ENCODE data around the gene P2RY1. TPM values are rescaled to one million over a fixed set of nuclear protein-coding genes. Genes with fewer than 3 reads are reported as not detected.

P2RY1 gene
- total RNA-seq, 4 donors from 2014 or later, result 0.66 to 1.4 (median 0.90) TPM

DNA sequence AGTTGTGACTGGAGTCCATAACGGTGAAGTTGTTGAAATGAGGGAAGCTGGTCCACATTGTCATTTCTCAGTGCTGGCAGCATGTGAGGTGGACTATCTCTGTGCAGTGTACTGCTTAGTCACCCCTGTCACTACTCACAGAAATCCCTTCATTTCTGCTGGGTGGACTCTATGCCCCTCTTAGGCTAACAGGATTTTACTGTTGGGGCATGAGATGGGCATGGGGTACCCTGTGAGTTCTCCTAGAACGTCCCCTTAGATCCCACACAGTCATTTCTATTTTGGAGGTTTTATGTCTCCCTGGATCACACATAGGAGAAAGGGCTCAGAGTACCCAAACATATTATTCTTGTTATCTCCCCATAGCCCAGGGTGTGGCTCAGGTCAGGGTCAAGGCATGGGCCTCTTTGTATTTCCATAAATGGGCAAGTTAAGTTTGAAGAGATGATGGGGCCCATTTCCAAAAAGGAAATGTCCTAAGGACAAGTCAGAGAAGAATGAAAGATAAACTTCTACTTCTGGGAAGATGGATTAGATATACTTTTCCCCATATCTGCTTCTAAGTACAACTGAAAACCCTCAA, 15.2 kb downstream of the P2RY1 start:
- no peaks in the 10 kb centered on the region for H3K36me3 ChIP-seq
- H3K27me3 ChIP-seq, result no peaks in the 10 kb centered on the region
- no peaks in the 10 kb centered on the region for H3K9me3 ChIP-seq
- ATAC-seq (no peak), DNase-seq (no peak)
- in situ Hi-C loops (cut with MboI; ENCODE audit: low sequenced_read_pairs in 4 of 4) (no loop called here), intact Hi-C loops (cut with DNase I; ENCODE audit: low total_unique reads) (no loop called here)
- TF ChIP-seq POLR2A (IDR thresholded peaks at IDR 0.05), result no peak
- TF ChIP-seq, protein P1, sequence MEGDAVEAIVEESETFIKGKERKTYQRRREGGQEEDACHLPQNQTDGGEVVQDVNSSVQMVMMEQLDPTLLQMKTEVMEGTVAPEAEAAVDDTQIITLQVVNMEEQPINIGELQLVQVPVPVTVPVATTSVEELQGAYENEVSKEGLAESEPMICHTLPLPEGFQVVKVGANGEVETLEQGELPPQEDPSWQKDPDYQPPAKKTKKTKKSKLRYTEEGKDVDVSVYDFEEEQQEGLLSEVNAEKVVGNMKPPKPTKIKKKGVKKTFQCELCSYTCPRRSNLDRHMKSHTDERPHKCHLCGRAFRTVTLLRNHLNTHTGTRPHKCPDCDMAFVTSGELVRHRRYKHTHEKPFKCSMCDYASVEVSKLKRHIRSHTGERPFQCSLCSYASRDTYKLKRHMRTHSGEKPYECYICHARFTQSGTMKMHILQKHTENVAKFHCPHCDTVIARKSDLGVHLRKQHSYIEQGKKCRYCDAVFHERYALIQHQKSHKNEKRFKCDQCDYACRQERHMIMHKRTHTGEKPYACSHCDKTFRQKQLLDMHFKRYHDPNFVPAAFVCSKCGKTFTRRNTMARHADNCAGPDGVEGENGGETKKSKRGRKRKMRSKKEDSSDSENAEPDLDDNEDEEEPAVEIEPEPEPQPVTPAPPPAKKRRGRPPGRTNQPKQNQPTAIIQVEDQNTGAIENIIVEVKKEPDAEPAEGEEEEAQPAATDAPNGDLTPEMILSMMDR (IDR thresholded peaks at IDR 0.05 in 4 of 5, conservative IDR thresholded peaks at IDR 0.05 in 1 of 5), result no peak
- H3K4me1 ChIP-seq, result no peaks in the 10 kb centered on the region
- H3K4me3 ChIP-seq, result no peak overlapping the region
- no peak overlapping the region for H3K27ac ChIP-seq

DNA sequence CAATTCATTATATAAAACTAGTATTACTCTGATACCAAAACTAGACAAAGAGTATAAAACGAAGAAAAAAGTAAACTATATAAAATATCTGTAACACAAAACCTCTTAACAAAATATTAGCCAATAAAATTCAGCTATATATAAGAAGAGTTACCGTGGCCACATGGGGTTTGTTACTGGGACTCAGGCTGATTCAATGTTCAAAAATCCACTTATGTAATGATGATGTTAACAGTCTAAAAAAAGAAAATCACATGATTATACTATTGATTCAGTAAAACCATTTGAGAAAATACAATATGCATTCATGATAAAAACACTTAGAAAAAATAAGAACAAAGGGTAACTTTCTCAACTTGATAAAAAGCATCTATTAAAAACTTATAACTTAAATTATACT, 18.3 kb downstream of the P2RY1 start:
- DNase-seq, result no peak
- Histone ChIP-seq H3K4me3 (no peak overlapping the region), H3K27ac (no peak overlapping the region), H3K27me3 (no peaks in the 10 kb centered on the region), H3K4me1 (no peaks in the 10 kb centered on the region), H3K9me3 (no peaks in the 10 kb centered on the region), H3K36me3 (no peaks in the 10 kb centered on the region)
- intact Hi-C loops (cut with DNase I; ENCODE audit: low total_unique reads) (no loop called here), in situ Hi-C loops (cut with MboI; ENCODE audit: low sequenced_read_pairs in 4 of 4) (no loop called here)
- TF ChIP-seq POLR2A (IDR thresholded peaks at IDR 0.05), result no peak
- TF ChIP-seq, protein P1 (IDR thresholded peaks at IDR 0.05 in 4 of 5, conservative IDR thresholded peaks at IDR 0.05 in 1 of 5), result no peak
- no peak for ATAC-seq

DNA sequence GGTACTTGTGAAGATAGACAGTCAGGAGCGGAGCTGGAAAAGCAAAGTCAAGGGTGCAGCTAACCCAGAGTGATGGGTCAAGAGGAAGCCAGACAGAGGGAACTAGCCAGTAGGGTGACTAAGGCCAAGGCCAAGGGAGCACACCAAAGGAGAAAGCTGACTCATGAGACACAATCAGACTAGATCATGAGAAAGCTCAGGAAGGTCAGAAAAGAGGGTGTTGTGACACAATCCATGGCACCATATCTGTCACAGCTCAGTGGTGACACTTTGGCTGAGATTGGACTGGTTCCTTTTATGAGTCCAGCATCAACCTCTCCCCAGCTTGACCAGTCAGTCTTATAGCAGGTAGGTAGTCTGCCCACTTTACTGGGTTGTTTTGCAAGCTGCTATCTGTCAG, 22.2 kb downstream of the P2RY1 start:
- Histone ChIP-seq H3K4me1 (no peaks in the 10 kb centered on the region), H3K9me3 (no peaks in the 10 kb centered on the region), H3K27ac (no peak overlapping the region), H3K27me3 (no peaks in the 10 kb centered on the region), H3K4me3 (no peak overlapping the region), H3K36me3 (no peaks in the 10 kb centered on the region)
- ATAC-seq, result no peak
- TF ChIP-seq, protein P1 (IDR thresholded peaks at IDR 0.05 in 4 of 5, conservative IDR thresholded peaks at IDR 0.05 in 1 of 5), result no peak
- no peak for TF ChIP-seq POLR2A (IDR thresholded peaks at IDR 0.05)
- in situ Hi-C loops (cut with MboI; ENCODE audit: low sequenced_read_pairs in 4 of 4), result no loop called here
- no peak for DNase-seq
- intact Hi-C loops (cut with DNase I; ENCODE audit: low total_unique reads), result no loop called here

DNA sequence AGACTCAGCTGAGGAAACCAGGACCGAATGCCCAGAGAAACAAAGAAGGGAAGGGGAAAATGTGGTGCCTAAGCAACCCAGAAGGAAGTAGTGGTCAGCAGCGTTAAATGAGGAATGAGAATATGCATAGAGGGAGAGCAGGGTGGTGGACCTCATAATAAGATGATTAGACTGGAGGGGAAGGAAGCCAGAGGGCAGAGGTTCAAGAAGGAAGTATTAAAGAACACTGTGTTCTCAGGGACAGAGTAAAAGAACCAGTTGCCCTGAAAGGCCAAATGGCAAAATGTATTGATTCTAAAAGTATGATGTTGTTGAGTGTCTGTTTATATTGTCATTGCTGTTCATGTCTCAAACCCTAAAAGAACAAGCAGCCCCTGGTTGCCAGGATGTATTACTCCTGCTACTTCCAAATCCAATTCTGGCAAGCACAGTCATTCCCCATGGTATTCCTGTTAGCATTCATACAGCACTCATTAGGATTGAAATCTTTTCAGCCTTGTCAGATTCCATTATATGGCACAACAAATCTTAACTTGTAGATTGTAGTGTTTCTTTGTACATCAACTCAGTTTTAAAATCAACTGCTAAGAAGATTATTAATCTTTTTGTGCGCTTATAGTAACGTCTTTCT, 23.4 kb downstream of the P2RY1 start:
- DNase-seq (no peak), ATAC-seq (peak in 1 of 2 donors; percentile 36)
- Histone ChIP-seq H3K4me1 (no peaks in the 10 kb centered on the region), H3K9me3 (no peaks in the 10 kb centered on the region), H3K27me3 (no peaks in the 10 kb centered on the region), H3K4me3 (no peak overlapping the region), H3K36me3 (no peaks in the 10 kb centered on the region), H3K27ac (no peak overlapping the region)
- TF ChIP-seq POLR2A (IDR thresholded peaks at IDR 0.05), result no peak
- TF ChIP-seq, protein P1 (IDR thresholded peaks at IDR 0.05 in 4 of 5, conservative IDR thresholded peaks at IDR 0.05 in 1 of 5), result no peak
- intact Hi-C loops (cut with DNase I; ENCODE audit: low total_unique reads), result no loop called here
- in situ Hi-C loops (cut with MboI; ENCODE audit: low sequenced_read_pairs in 4 of 4), result no loop called here
